ENCODE results near the gene FAM124B. TPM values are rescaled to one million over a fixed set of nuclear protein-coding genes. Genes with fewer than 3 reads are reported as not detected.

FAM124B gene
- total RNA-seq, 1 donor from 2014 or later, result 2.1 TPM

GRCh38 chr2:224343226-224343625 is 58.7 kb downstream of the FAM124B start:
- Mint-ChIP-seq H3K27ac (no peak overlapping the region), H3K9me3 (no peaks in the 10 kb centered on the region), H3K36me3 (ENCODE audit: low read depth) (no peaks in the 10 kb centered on the region), H3K27me3 (ENCODE audit: low read depth) (peaks cover 24% of the 10 kb centered on the region), H3K4me3 (ENCODE audit: low read depth) (no peak overlapping the region), H3K4me1 (ENCODE audit: low read depth) (no peaks in the 10 kb centered on the region)
- no peak for DNase-seq (ENCODE audit: low spot score)
- intact Hi-C loops (cut with micrococcal nuclease), result no loop called here

DNA sequence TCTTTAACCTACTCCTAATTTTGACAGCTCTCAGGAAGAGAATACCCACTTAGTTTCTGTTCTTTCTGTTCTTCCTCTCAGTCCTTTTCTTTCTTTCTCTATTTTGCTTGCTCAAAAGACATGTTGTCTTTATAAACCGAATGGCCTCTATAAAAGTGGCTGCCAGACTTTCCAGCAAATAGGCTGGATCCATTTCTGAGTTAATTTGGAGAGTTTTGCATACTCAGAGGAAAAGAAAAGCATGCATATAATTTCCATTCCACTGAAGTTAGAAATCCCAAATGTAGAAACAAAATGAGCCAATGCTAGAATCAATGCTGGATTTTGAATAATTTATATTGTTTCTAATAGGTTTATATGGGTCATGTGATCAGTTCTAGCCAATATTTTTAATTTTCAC is 65.9 kb downstream of the FAM124B start:
- H3K9me3 Mint-ChIP-seq, result no peaks in the 10 kb centered on the region
- intact Hi-C loops (cut with micrococcal nuclease), result no loop called here
- H3K27ac Mint-ChIP-seq, result no peak overlapping the region
- no peaks in the 10 kb centered on the region for H3K4me1 Mint-ChIP-seq (ENCODE audit: low read depth)
- H3K27me3 Mint-ChIP-seq (ENCODE audit: low read depth), result peaks cover 6% of the 10 kb centered on the region
- H3K36me3 Mint-ChIP-seq (ENCODE audit: low read depth), result no peaks in the 10 kb centered on the region
- no peak overlapping the region for H3K4me3 Mint-ChIP-seq (ENCODE audit: low read depth)
- DNase-seq (ENCODE audit: low spot score), result no peak

GRCh38 chr2:224334726-224335125 is 67.2 kb downstream of the FAM124B start:
- intact Hi-C loops (cut with micrococcal nuclease), result no loop called here
- no peak for DNase-seq (ENCODE audit: low spot score)
- Mint-ChIP-seq H3K27me3 (ENCODE audit: low read depth) (peaks cover 4% of the 10 kb centered on the region), H3K4me3 (ENCODE audit: low read depth) (no peak overlapping the region), H3K4me1 (ENCODE audit: low read depth) (no peaks in the 10 kb centered on the region), H3K9me3 (no peaks in the 10 kb centered on the region), H3K27ac (no peak overlapping the region), H3K36me3 (ENCODE audit: low read depth) (no peaks in the 10 kb centered on the region)

- H3K4me3 Mint-ChIP-seq (ENCODE audit: low read depth), result no peak overlapping the region
Observed at GRCh38 chr2:224333726-224334482, 68.0 kb downstream of the FAM124B start.

DNA sequence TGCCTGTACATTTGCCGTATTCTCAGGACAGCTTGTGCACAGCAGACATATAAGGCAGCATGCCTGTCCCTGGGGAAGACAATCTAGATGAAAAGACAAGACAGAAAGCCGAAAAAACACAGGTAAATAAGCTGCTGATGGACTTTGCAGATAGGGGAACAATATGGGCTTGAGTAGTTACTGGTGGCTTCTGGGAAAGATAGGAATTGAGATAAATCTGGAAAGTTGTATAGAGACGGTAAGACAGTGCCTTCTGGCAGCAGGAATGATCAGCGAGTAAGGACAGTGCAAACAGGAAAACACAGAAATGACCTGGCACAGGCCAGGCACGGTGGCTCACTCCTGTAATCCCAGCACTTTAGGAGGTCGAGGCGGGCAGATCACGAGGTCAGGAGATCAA is 70.2 kb downstream of the FAM124B start:
- DNase-seq (ENCODE audit: low spot score), result no peak
- no peaks in the 10 kb centered on the region for H3K36me3 Mint-ChIP-seq (ENCODE audit: low read depth)
- peaks cover 9% of the 10 kb centered on the region for H3K27me3 Mint-ChIP-seq (ENCODE audit: low read depth)
- intact Hi-C loops (cut with micrococcal nuclease), result no loop called here
- no peaks in the 10 kb centered on the region for H3K9me3 Mint-ChIP-seq
- H3K4me3 Mint-ChIP-seq (ENCODE audit: low read depth), result no peak overlapping the region
- no peaks in the 10 kb centered on the region for H3K4me1 Mint-ChIP-seq (ENCODE audit: low read depth)
- no peak overlapping the region for H3K27ac Mint-ChIP-seq

More at GRCh38 chr2:224333726-224334482, 68.0 kb downstream of the FAM124B start:
- intact Hi-C loops (cut with micrococcal nuclease), result no loop called here
- no peak for DNase-seq (ENCODE audit: low spot score)
- Mint-ChIP-seq H3K27me3 (ENCODE audit: low read depth) (peaks cover 4% of the 10 kb centered on the region), H3K4me1 (ENCODE audit: low read depth) (no peaks in the 10 kb centered on the region), H3K36me3 (ENCODE audit: low read depth) (no peaks in the 10 kb centered on the region), H3K9me3 (no peaks in the 10 kb centered on the region), H3K27ac (no peak overlapping the region)

- no peak overlapping the region for H3K4me3 Mint-ChIP-seq (ENCODE audit: low read depth)
- H3K27me3 Mint-ChIP-seq (ENCODE audit: low read depth), result peaks cover 14% of the 10 kb centered on the region
- no peaks in the 10 kb centered on the region for H3K4me1 Mint-ChIP-seq (ENCODE audit: low read depth)
Observed at GRCh38 chr2:224328798-224329197, 73.1 kb downstream of the FAM124B start.

More at GRCh38 chr2:224328798-224329197, 73.1 kb downstream of the FAM124B start:
- H3K9me3 Mint-ChIP-seq, result no peaks in the 10 kb centered on the region
- intact Hi-C loops (cut with micrococcal nuclease), result no loop called here
- H3K27ac Mint-ChIP-seq, result no peak overlapping the region
- no peaks in the 10 kb centered on the region for H3K36me3 Mint-ChIP-seq (ENCODE audit: low read depth)
- DNase-seq (ENCODE audit: low spot score), result no peak

Other genes with a start within 250 kb of the FAM124B start
- gene CUL3, start 183.3 kb upstream of the FAM124B start, total RNA-seq, result 79.6 and 89.8 TPM in 2 replicates